ENCODE results near the gene TRIM66. TPM values are rescaled to one million over a fixed set of nuclear protein-coding genes. Genes with fewer than 3 reads are reported as not detected.

TRIM66 gene
- total and polyA plus RNA-seq, 5 donors from 2014 or later: 0.33 to 16.0 (median 0.66) TPM

- Mint-ChIP-seq H3K4me1 (peaks cover 0 to 11% (median 6%) of the 10 kb centered on the region in 4 donors), H3K27me3 (no peaks in the 10 kb centered on the region), H3K36me3 (peaks cover 18% of the 10 kb centered on the region), H3K4me3 (no peak overlapping the region), H3K27ac (no peak overlapping the region), H3K9me3 (no peaks in the 10 kb centered on the region)
- no peaks in the 10 kb centered on the region for H3K4me1 ChIP-seq (ENCODE audit: control insufficient read depth, insufficient read depth, low read length, poor library complexity, severe bottlenecking)
- DNase-seq: no peak
- no peaks in the 10 kb centered on the region for H3K36me3 ChIP-seq (ENCODE audit: control insufficient read depth, insufficient read depth, low read length)
- H3K4me3 ChIP-seq (ENCODE audit: low read depth, low read length): no peak overlapping the region
- H3K27me3 ChIP-seq (ENCODE audit: control insufficient read depth, insufficient read depth, low read length): no peaks in the 10 kb centered on the region
- no peak overlapping the region for H3K27ac ChIP-seq (ENCODE audit: insufficient read depth, low read length, poor library complexity, severe bottlenecking)
- H3K9me3 ChIP-seq (ENCODE audit: control insufficient read depth in 2 of 2, low read length in 2 of 2): no peaks in the 10 kb centered on the region
- no peak for ATAC-seq (ENCODE audit: low read depth in 2 of 2)
Observed at GRCh38 chr11:8658321-8659057, 24.0 kb downstream of the TRIM66 start.

DNA sequence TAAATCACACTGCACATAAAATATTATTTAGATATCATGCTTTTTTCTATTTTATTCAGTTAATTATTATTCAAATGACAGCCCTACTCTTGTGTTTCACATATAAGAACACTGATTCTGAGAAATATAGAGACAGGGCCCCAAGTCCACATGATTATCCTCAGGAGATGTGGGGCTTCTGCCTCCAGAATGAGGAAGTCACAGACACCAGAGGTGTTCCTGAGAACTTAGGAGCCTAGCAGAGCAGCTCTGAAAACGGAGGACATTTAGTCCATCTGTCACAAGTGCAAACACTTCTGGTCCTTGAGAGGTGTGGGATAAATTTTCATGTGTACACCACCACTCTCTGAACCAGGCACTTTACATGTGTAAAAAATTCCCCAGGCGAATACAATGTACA, 26.2 kb downstream of the TRIM66 start:
- Mint-ChIP-seq H3K4me1 (peaks cover 2 to 11% (median 6%) of the 10 kb centered on the region in 4 donors), H3K9me3 (no peaks in the 10 kb centered on the region), H3K36me3 (peaks cover 31% of the 10 kb centered on the region), H3K4me3 (no peak overlapping the region), H3K27me3 (no peaks in the 10 kb centered on the region), H3K27ac (peak overlapping the region in 1 of 3 donors; percentile 86)
- no peak overlapping the region for H3K4me3 ChIP-seq (ENCODE audit: low read depth, low read length)
- no peaks in the 10 kb centered on the region for H3K4me1 ChIP-seq (ENCODE audit: control insufficient read depth, insufficient read depth, low read length, poor library complexity, severe bottlenecking)
- no peaks in the 10 kb centered on the region for H3K9me3 ChIP-seq (ENCODE audit: control insufficient read depth in 2 of 2, low read length in 2 of 2)
- peaks cover 7% of the 10 kb centered on the region for H3K36me3 ChIP-seq (ENCODE audit: control insufficient read depth, insufficient read depth, low read length)
- DNase-seq (no peak), ATAC-seq (ENCODE audit: low read depth in 2 of 2) (no peak)
- H3K27me3 ChIP-seq (ENCODE audit: control insufficient read depth, insufficient read depth, low read length): no peaks in the 10 kb centered on the region
- no peak overlapping the region for H3K27ac ChIP-seq (ENCODE audit: insufficient read depth, low read length, poor library complexity, severe bottlenecking)

GRCh38 chr11:8654503-8654902, 28.0 kb downstream of the TRIM66 start:
- peak overlapping the region in 1 of 4 donors; percentile 1 for H3K4me3 Mint-ChIP-seq
- ATAC-seq (ENCODE audit: low read depth in 2 of 2) (peak in 1 of 2 donors; percentile 57), DNase-seq (peak in 1 of 3 donors; percentile 74)
- no peaks in the 10 kb centered on the region for H3K27me3 Mint-ChIP-seq
- Histone ChIP-seq H3K4me3 (ENCODE audit: low read depth, low read length) (no peak overlapping the region), H3K27ac (ENCODE audit: insufficient read depth, low read length, poor library complexity, severe bottlenecking) (no peak overlapping the region), H3K36me3 (ENCODE audit: control insufficient read depth, insufficient read depth, low read length) (peaks cover 20% of the 10 kb centered on the region), H3K9me3 (ENCODE audit: control insufficient read depth in 2 of 2, low read length in 2 of 2) (no peaks in the 10 kb centered on the region), H3K27me3 (ENCODE audit: control insufficient read depth, insufficient read depth, low read length) (no peaks in the 10 kb centered on the region), H3K4me1 (ENCODE audit: control insufficient read depth, insufficient read depth, low read length, poor library complexity, severe bottlenecking) (no peaks in the 10 kb centered on the region)
- peaks cover 2 to 6% (median 5%) of the 10 kb centered on the region in 4 donors for H3K4me1 Mint-ChIP-seq
- H3K36me3 Mint-ChIP-seq: peaks cover 30% of the 10 kb centered on the region
- H3K27ac Mint-ChIP-seq: peak overlapping the region; percentile 0 to 78 (median 76)
- H3K9me3 Mint-ChIP-seq: no peaks in the 10 kb centered on the region

- no peaks in the 10 kb centered on the region for H3K9me3 ChIP-seq (ENCODE audit: control insufficient read depth in 2 of 2, low read length in 2 of 2)
- H3K27ac ChIP-seq (ENCODE audit: insufficient read depth, low read length, poor library complexity, severe bottlenecking): no peak overlapping the region
- no peaks in the 10 kb centered on the region for H3K27me3 ChIP-seq (ENCODE audit: control insufficient read depth, insufficient read depth, low read length)
- Mint-ChIP-seq H3K36me3 (peaks cover 38% of the 10 kb centered on the region), H3K27ac (peak overlapping the region in 1 of 3 donors; percentile 23), H3K4me3 (no peak overlapping the region), H3K4me1 (peaks cover 2 to 6% (median 5%) of the 10 kb centered on the region in 4 donors), H3K9me3 (no peaks in the 10 kb centered on the region), H3K27me3 (no peaks in the 10 kb centered on the region)
- no peaks in the 10 kb centered on the region for H3K4me1 ChIP-seq (ENCODE audit: control insufficient read depth, insufficient read depth, low read length, poor library complexity, severe bottlenecking)
- no peak for DNase-seq
- no peak overlapping the region for H3K4me3 ChIP-seq (ENCODE audit: low read depth, low read length)
- H3K36me3 ChIP-seq (ENCODE audit: control insufficient read depth, insufficient read depth, low read length): peaks cover 39% of the 10 kb centered on the region
- ATAC-seq (ENCODE audit: low read depth in 2 of 2): no peak
Observed at GRCh38 chr11:8652140-8652539, 30.3 kb downstream of the TRIM66 start.

GRCh38 chr11:8650401-8650990, 32.0 kb downstream of the TRIM66 start:
- DNase-seq (no peak), ATAC-seq (ENCODE audit: low read depth in 2 of 2) (no peak)
- no peak overlapping the region for H3K4me3 Mint-ChIP-seq
- no peaks in the 10 kb centered on the region for H3K9me3 Mint-ChIP-seq
- Histone ChIP-seq H3K27me3 (ENCODE audit: control insufficient read depth, insufficient read depth, low read length) (no peaks in the 10 kb centered on the region), H3K4me1 (ENCODE audit: control insufficient read depth, insufficient read depth, low read length, poor library complexity, severe bottlenecking) (no peaks in the 10 kb centered on the region), H3K9me3 (ENCODE audit: control insufficient read depth in 2 of 2, low read length in 2 of 2) (no peaks in the 10 kb centered on the region), H3K36me3 (ENCODE audit: control insufficient read depth, insufficient read depth, low read length) (peaks cover 54% of the 10 kb centered on the region), H3K4me3 (ENCODE audit: low read depth, low read length) (no peak overlapping the region), H3K27ac (ENCODE audit: insufficient read depth, low read length, poor library complexity, severe bottlenecking) (no peak overlapping the region)
- peaks cover 39% of the 10 kb centered on the region for H3K36me3 Mint-ChIP-seq
- H3K4me1 Mint-ChIP-seq: peaks cover 2 to 6% (median 5%) of the 10 kb centered on the region in 4 donors
- H3K27ac Mint-ChIP-seq: peak overlapping the region in 1 of 3 donors; percentile 89
- H3K27me3 Mint-ChIP-seq: no peaks in the 10 kb centered on the region

DNA sequence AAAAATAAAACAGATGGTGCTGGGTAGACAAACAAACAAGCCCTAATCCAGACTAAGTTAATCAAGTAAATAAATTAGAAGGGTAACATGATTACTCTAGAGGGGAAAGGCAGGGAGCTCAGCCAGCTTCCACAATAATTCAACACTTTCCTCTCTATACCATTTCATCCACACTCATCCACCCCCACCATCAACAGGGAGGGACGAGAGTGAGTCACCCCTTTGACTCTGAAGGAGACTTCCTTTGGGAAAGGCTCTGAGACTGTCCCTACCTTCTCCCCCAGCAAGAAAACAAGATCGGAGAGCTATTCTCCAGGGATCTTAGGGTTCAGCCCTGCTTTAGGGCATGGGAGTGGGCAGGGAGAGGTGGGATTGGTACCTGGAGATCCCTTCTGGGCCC, 33.1 kb downstream of the TRIM66 start:
- Mint-ChIP-seq H3K27me3 (no peaks in the 10 kb centered on the region), H3K4me1 (peaks cover 2 to 4% (median 3%) of the 10 kb centered on the region in 4 donors), H3K27ac (no peak overlapping the region), H3K9me3 (no peaks in the 10 kb centered on the region), H3K36me3 (peaks cover 39% of the 10 kb centered on the region), H3K4me3 (no peak overlapping the region)
- H3K9me3 ChIP-seq (ENCODE audit: control insufficient read depth in 2 of 2, low read length in 2 of 2): no peaks in the 10 kb centered on the region
- peaks cover 63% of the 10 kb centered on the region for H3K36me3 ChIP-seq (ENCODE audit: control insufficient read depth, insufficient read depth, low read length)
- no peaks in the 10 kb centered on the region for H3K4me1 ChIP-seq (ENCODE audit: control insufficient read depth, insufficient read depth, low read length, poor library complexity, severe bottlenecking)
- no peak overlapping the region for H3K27ac ChIP-seq (ENCODE audit: insufficient read depth, low read length, poor library complexity, severe bottlenecking)
- ATAC-seq (ENCODE audit: low read depth in 2 of 2) (no peak), DNase-seq (no peak)
- no peak overlapping the region for H3K4me3 ChIP-seq (ENCODE audit: low read depth, low read length)
- H3K27me3 ChIP-seq (ENCODE audit: control insufficient read depth, insufficient read depth, low read length): no peaks in the 10 kb centered on the region

GRCh38 chr11:8646873-8647272, 35.6 kb downstream of the TRIM66 start:
- no peak overlapping the region for H3K27ac Mint-ChIP-seq
- no peak for DNase-seq
- Histone ChIP-seq H3K9me3 (ENCODE audit: control insufficient read depth in 2 of 2, low read length in 2 of 2) (no peaks in the 10 kb centered on the region), H3K4me3 (ENCODE audit: low read depth, low read length) (no peak overlapping the region), H3K27ac (ENCODE audit: insufficient read depth, low read length, poor library complexity, severe bottlenecking) (no peak overlapping the region), H3K4me1 (ENCODE audit: control insufficient read depth, insufficient read depth, low read length, poor library complexity, severe bottlenecking) (no peaks in the 10 kb centered on the region), H3K36me3 (ENCODE audit: control insufficient read depth, insufficient read depth, low read length) (peaks cover 74% of the 10 kb centered on the region), H3K27me3 (ENCODE audit: control insufficient read depth, insufficient read depth, low read length) (no peaks in the 10 kb centered on the region)
- no peak overlapping the region for H3K4me3 Mint-ChIP-seq
- no peaks in the 10 kb centered on the region for H3K4me1 Mint-ChIP-seq
- H3K27me3 Mint-ChIP-seq: no peaks in the 10 kb centered on the region
- no peak for ATAC-seq (ENCODE audit: low read depth in 2 of 2)
- H3K36me3 Mint-ChIP-seq: peaks cover 25% of the 10 kb centered on the region
- H3K9me3 Mint-ChIP-seq: no peaks in the 10 kb centered on the region

Measured in CD4-positive, CD25-positive, alpha-beta regulatory T cell (primary cell).